Activated CD4-positive, CD25-positive, alpha-beta regulatory T cell (primary cell): ENCODE measurements around the gene ENTPD5.
"Not testable (repeated sequence)": the region's sequence is repeated elsewhere in the genome, so short reads cannot be mapped to it uniquely, and the experiment has no call there.

Experiments
- DNase-seq, 4 experiments: peaks; one replicate each; lab custom pipeline; 2025; lab: John Stamatoyannopoulos, UW

Gene ENTPD5

GRCh38 chr14:73944432-73945158 lies 74.5 kb downstream of the ENTPD5 start:
- DNase-seq: no peak

GRCh38 chr14:73943083-73943482 lies 76.0 kb downstream of the ENTPD5 start:
- no peak for DNase-seq

GRCh38 chr14:73942180-73942579 lies 76.9 kb downstream of the ENTPD5 start:
- no peak for DNase-seq

- DNase-seq: no peak
Observed at GRCh38 chr14:73937012-73937411, 82.1 kb downstream of the ENTPD5 start.

- DNase-seq: no peak
Observed at GRCh38 chr14:73936548-73936947, 82.5 kb downstream of the ENTPD5 start.

- DNase-seq: no peak
Observed at GRCh38 chr14:73935666-73936065, 83.4 kb downstream of the ENTPD5 start.

- DNase-seq: no peak
Observed at GRCh38 chr14:73924337-73924736, 94.8 kb downstream of the ENTPD5 start.

GRCh38 chr14:73919457-73919856 lies 99.6 kb downstream of the ENTPD5 start:
- DNase-seq: not testable (repeated sequence)

GRCh38 chr14:73916324-73916723 lies 102.8 kb downstream of the ENTPD5 start:
- DNase-seq: no peak

GRCh38 chr14:73913256-73913655 lies 105.8 kb downstream of the ENTPD5 start:
- DNase-seq: no peak

- DNase-seq: no peak
Observed at GRCh38 chr14:73909681-73910080, 109.4 kb downstream of the ENTPD5 start.
